A549 (cell line): ENCODE data around the gene SCRN2.

ENCODE experiments used
- GATA3 ChIP-seq: IDR thresholded peaks from 2 replicates; pipeline ENCODE4 v1.6.1; 2012; ENCODE audit warnings: borderline replicate concordance
- MAZ ChIP-seq: fragments of 150-350 bp; IDR thresholded peaks from 2 replicates; pipeline ENCODE4 v1.6.1; 2014; ENCODE audit warnings: antibody characterized with exemption, low read depth, low read length, borderline replicate concordance
- POLR2A ChIP-seq: IDR thresholded peaks from 2 replicates; pipeline ENCODE4 v1.6.1; 2012; ENCODE audit warnings: mild to moderate bottlenecking, low read length
- RAD21 ChIP-seq, 2 experiments: fragments of >200 bp in 1 of 2; sonication (Bioruptor Twin) in 1 of 2; formaldehyde crosslinking in 1 of 2; IDR thresholded peaks in 1 of 2; conservative IDR thresholded peaks in 1 of 2; 2 replicates in 1 of 2; 3 replicates in 1 of 2; pipeline ENCODE4 v1.6.1; 2012 to 2018; ENCODE audit warnings: inconsistent platforms in 1 of 2
- RARB ChIP-seq: fragments of 250-450 bp; sonication (Bioruptor Pico); IDR thresholded peaks from 2 replicates; pipeline ENCODE4 v1.8.0; 2021; ENCODE audit warnings: mild to moderate bottlenecking, moderate library complexity
- RFX5 ChIP-seq: fragments of 450-650 bp; IDR thresholded peaks from 2 replicates; pipeline ENCODE4 v1.7.1; 2014; ENCODE audit warnings: antibody characterized with exemption, mild to moderate bottlenecking, moderate library complexity
- SREBF2 ChIP-seq: fragments of 450-650 bp; IDR thresholded peaks from 2 replicates; pipeline ENCODE4 v1.6.1; 2014; ENCODE audit warnings: mild to moderate bottlenecking, moderate library complexity
- TP53 ChIP-seq: fragments of 250-450 bp; sonication (Bioruptor Pico); IDR thresholded peaks from 2 replicates; pipeline ENCODE4 v1.5.0; 2021; ENCODE audit warnings: mild to moderate bottlenecking, moderate library complexity
- TF ChIP-seq, protein P1 (sequence below): fragments of >200 bp; sonication (Bioruptor Twin); formaldehyde crosslinking; IDR thresholded peaks from 3 replicates; pipeline ENCODE4 v1.5.1; 2016
- TF ChIP-seq, protein P2 (sequence below): fragments of 250-450 bp; sonication (Bioruptor Pico); IDR thresholded peaks from 2 replicates; pipeline ENCODE4 v1.5.0; 2020; ENCODE audit warnings: low read depth, mild to moderate bottlenecking, moderate library complexity
- TF ChIP-seq, protein P3 (sequence below): fragments of 200-600 bp; sonication (generic); IDR thresholded peaks from 2 replicates; pipeline ENCODE4 v1.6.1; 2016; ENCODE audit warnings: antibody characterized with exemption, mild to moderate bottlenecking, moderate library complexity

DNA sequence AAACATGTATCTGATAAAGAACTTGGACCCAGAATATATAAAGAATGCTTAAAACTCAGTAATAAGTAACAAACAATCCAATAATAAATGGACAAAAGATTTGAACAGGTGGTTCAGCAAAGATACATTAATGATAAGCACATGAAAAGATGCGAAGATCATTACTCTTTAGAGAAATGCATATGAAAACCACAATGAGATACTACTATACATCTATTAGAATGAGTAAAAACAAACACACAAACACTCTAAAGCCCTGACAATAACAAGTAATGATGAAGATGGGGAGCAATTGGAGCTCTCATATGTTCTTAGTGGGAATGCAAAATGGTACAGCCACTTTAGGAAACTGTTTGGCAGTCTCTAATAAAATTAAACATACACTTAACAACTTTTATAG is 48.6 kb downstream of the SCRN2 start:
- no peak for TF ChIP-seq GATA3
- no peak for TF ChIP-seq RAD21 (conservative IDR thresholded peaks at IDR 0.05 in 1 of 2, IDR thresholded peaks at IDR 0.05 in 1 of 2)
- TF ChIP-seq, protein P1, sequence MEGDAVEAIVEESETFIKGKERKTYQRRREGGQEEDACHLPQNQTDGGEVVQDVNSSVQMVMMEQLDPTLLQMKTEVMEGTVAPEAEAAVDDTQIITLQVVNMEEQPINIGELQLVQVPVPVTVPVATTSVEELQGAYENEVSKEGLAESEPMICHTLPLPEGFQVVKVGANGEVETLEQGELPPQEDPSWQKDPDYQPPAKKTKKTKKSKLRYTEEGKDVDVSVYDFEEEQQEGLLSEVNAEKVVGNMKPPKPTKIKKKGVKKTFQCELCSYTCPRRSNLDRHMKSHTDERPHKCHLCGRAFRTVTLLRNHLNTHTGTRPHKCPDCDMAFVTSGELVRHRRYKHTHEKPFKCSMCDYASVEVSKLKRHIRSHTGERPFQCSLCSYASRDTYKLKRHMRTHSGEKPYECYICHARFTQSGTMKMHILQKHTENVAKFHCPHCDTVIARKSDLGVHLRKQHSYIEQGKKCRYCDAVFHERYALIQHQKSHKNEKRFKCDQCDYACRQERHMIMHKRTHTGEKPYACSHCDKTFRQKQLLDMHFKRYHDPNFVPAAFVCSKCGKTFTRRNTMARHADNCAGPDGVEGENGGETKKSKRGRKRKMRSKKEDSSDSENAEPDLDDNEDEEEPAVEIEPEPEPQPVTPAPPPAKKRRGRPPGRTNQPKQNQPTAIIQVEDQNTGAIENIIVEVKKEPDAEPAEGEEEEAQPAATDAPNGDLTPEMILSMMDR: no peak
- TF ChIP-seq TP53 (CRISPR knock-in tag): no peak
- no peak for TF ChIP-seq POLR2A
- no peak for TF ChIP-seq RARB
- TF ChIP-seq, protein P2, sequence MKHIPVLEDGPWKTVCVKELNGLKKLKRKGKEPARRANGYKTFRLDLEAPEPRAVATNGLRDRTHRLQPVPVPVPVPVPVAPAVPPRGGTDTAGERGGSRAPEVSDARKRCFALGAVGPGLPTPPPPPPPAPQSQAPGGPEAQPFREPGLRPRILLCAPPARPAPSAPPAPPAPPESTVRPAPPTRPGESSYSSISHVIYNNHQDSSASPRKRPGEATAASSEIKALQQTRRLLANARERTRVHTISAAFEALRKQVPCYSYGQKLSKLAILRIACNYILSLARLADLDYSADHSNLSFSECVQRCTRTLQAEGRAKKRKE (CRISPR knock-in tag): no peak
- no peak for TF ChIP-seq MAZ
- no peak for TF ChIP-seq SREBF2
- no peak for TF ChIP-seq RFX5
- TF ChIP-seq, protein P3, sequence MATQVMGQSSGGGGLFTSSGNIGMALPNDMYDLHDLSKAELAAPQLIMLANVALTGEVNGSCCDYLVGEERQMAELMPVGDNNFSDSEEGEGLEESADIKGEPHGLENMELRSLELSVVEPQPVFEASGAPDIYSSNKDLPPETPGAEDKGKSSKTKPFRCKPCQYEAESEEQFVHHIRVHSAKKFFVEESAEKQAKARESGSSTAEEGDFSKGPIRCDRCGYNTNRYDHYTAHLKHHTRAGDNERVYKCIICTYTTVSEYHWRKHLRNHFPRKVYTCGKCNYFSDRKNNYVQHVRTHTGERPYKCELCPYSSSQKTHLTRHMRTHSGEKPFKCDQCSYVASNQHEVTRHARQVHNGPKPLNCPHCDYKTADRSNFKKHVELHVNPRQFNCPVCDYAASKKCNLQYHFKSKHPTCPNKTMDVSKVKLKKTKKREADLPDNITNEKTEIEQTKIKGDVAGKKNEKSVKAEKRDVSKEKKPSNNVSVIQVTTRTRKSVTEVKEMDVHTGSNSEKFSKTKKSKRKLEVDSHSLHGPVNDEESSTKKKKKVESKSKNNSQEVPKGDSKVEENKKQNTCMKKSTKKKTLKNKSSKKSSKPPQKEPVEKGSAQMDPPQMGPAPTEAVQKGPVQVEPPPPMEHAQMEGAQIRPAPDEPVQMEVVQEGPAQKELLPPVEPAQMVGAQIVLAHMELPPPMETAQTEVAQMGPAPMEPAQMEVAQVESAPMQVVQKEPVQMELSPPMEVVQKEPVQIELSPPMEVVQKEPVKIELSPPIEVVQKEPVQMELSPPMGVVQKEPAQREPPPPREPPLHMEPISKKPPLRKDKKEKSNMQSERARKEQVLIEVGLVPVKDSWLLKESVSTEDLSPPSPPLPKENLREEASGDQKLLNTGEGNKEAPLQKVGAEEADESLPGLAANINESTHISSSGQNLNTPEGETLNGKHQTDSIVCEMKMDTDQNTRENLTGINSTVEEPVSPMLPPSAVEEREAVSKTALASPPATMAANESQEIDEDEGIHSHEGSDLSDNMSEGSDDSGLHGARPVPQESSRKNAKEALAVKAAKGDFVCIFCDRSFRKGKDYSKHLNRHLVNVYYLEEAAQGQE: no peak
